GM18517 (cell line): ENCODE data around the gene PPEF1.

Experiments
- ATAC-seq: cut with Tn5 transposase; IDR thresholded peaks from one replicate; pipeline ENCODE4 v1.9.1; 2021; ENCODE audit warnings: mild to moderate bottlenecking, moderate library complexity; ENCODE audit not compliant: unreplicated experiment

The PPEF1 gene

DNA sequence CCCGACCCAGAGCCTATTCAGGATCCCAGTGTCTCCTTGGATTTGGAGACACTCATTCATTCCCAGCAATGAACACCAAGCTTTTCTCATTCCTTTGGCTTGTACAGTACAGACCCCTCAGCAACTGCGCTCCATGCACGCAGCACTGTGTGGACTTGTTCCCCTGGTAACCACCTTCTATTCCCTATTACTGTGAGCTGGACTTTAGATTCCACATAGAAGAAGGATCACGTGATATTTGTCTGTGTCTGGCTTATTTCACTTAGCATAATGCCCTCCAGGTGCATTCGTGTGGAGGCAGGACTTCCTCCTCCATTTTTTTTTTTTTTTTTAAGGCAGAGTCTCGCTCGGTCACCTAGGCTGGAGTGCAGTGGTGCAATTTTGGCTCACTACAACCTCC is 170.0 kb downstream of the PPEF1 start:
- ATAC-seq = no peak
